ENCODE results near the gene RIPK4. TPM values are rescaled to one million over a fixed set of nuclear protein-coding genes. Genes with fewer than 3 reads are reported as not detected.

RIPK4 gene
- total and polyA plus RNA-seq, 3 donors from 2014 or later: 3.9 to 10.2 (median 5.9) TPM

GRCh38 chr21:41802198-41802584 is 35.3 kb upstream of the RIPK4 start:
- no peaks in the 10 kb centered on the region for H3K36me3 ChIP-seq (ENCODE audit: low read depth, missing control alignments)
- intact Hi-C loops (cut with DNase I; ENCODE audit: low total_unique reads): no loop called here
- H3K4me3 ChIP-seq: no peak overlapping the region
- no peaks in the 10 kb centered on the region for H3K27me3 ChIP-seq
- 93% methylated on average over 5 of the region's 5 CpGs for WGBS, 2 donors
- no peaks in the 10 kb centered on the region for H3K4me1 ChIP-seq
- TF ChIP-seq CTCF (IDR thresholded peaks at IDR 0.05) (no peak), POLR2A (IDR thresholded peaks at IDR 0.05) (no peak)
- no peaks in the 10 kb centered on the region for H3K9me3 ChIP-seq
- no peak for DNase-seq
- H3K27ac ChIP-seq: no peak overlapping the region

DNA sequence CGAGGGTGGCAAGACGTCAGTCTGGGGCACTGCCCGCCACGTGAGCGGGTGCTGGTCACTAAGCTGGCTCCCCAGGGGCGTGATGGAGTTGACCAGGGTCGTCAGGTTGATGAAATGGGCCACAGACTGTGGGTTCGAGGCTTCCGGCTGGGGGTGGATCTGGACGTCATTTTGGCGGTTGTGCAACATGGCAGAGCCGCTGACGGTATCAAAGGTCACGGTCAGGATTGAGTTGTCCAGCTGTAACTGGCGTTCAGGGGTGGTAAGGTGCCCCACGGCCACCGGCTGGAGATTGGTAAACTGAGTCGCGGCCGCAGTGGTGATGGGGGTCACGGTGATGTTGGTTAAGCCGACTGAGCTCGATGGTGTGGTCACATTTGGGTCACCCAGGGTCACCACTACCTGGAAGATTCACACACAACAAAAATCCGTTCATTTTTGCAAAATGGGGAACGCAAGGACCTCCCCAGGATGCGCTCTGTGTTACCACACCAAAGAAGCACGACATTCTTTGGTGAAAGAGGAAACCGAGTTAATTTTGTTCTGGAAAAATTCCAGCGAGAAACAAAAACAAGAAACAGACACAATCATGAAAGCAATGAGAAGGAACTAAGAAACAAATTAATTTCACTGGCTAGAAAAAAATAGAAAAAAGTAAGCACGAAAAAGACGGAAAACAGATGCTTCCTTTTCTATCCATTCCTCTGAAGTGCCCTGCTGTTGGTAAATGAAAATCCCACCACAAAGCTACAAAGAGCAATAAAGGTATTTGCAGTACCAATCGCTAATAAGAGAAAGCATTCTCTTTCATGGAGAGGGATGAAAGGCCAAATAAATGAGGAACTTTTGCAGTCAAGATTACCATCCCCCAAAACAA is 34.7 kb upstream of the RIPK4 start:
- H3K4me1 ChIP-seq: no peaks in the 10 kb centered on the region
- no peak overlapping the region for H3K4me3 ChIP-seq
- H3K27me3 ChIP-seq: no peaks in the 10 kb centered on the region
- intact Hi-C loops (cut with DNase I; ENCODE audit: low total_unique reads): no loop called here
- WGBS, 2 donors: 89 to 93% methylated on average over 24 to 32 of the region's 32 CpGs
- no peaks in the 10 kb centered on the region for H3K9me3 ChIP-seq
- no peak for DNase-seq
- no peak overlapping the region for H3K27ac ChIP-seq
- no peaks in the 10 kb centered on the region for H3K36me3 ChIP-seq (ENCODE audit: low read depth, missing control alignments)
- TF ChIP-seq CTCF (IDR thresholded peaks at IDR 0.05) (no peak), POLR2A (IDR thresholded peaks at IDR 0.05) (no peak)

- intact Hi-C loops (cut with DNase I; ENCODE audit: low total_unique reads): no loop called here
- Histone ChIP-seq H3K27me3 (no peaks in the 10 kb centered on the region), H3K4me3 (no peak overlapping the region), H3K36me3 (ENCODE audit: low read depth, missing control alignments) (no peaks in the 10 kb centered on the region), H3K4me1 (no peaks in the 10 kb centered on the region), H3K27ac (no peak overlapping the region), H3K9me3 (no peaks in the 10 kb centered on the region)
- WGBS, 2 donors: 82 to 89% methylated on average over 21 to 24 of the region's 24 CpGs
- TF ChIP-seq POLR2A (IDR thresholded peaks at IDR 0.05): no peak
- TF ChIP-seq CTCF (IDR thresholded peaks at IDR 0.05): no peak
- no peak for DNase-seq
Observed at GRCh38 chr21:41800425-41801320, 33.8 kb upstream of the RIPK4 start.

DNA sequence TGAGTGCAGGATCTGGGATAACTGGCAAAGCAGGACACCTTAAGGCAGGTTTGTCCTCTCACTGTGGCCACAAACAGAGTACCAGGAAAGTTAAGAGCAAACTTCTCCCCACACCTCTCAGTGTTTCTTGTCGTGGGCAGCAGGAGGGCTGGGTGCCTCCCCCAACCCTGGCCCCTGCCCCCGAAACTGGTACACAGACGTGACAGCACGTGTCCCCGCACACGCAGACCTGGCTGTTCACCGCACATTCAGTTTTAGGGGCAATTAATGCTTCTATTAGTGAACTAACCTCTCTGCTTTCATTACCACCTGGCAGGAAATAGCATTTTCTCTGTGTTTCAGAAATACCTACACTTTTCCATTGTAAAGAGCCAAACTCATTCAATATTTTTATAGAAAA is 32.9 kb upstream of the RIPK4 start:
- no peak for TF ChIP-seq CTCF (IDR thresholded peaks at IDR 0.05)
- no peak for TF ChIP-seq POLR2A (IDR thresholded peaks at IDR 0.05)
- Histone ChIP-seq H3K27ac (no peak overlapping the region), H3K9me3 (no peaks in the 10 kb centered on the region), H3K4me3 (no peak overlapping the region), H3K4me1 (no peaks in the 10 kb centered on the region), H3K27me3 (no peaks in the 10 kb centered on the region), H3K36me3 (ENCODE audit: low read depth, missing control alignments) (no peaks in the 10 kb centered on the region)
- intact Hi-C loops (cut with DNase I; ENCODE audit: low total_unique reads): no loop called here
- WGBS, 2 donors: 86 to 90% methylated on average over 7 of the region's 7 CpGs
- no peak for DNase-seq

All from testis (tissue), 3 donors.